ENCODE data around the gene SLIT3.

- TF ChIP-seq CTCF (IDR thresholded peaks at IDR 0.05) (no peak), POLR2AphosphoS5 (IDR thresholded peaks at IDR 0.05) (no peak)
These were observed 423.6 kb downstream of the SLIT3 start for GRCh38 chr5:168877132-168877892.

Measured in esophagus muscularis mucosa (tissue), 3 donors.